Eye (tissue), 1 donor: ENCODE data around the gene CDK6.
A peak's percentile ranks its signal among the peaks of the same experiment; 100 is the strongest.

ENCODE experiments used
- DNase-seq: peaks from one replicate; pipeline ENCODE4 v3.0.0-alpha.2; 2015

The CDK6 gene

DNA sequence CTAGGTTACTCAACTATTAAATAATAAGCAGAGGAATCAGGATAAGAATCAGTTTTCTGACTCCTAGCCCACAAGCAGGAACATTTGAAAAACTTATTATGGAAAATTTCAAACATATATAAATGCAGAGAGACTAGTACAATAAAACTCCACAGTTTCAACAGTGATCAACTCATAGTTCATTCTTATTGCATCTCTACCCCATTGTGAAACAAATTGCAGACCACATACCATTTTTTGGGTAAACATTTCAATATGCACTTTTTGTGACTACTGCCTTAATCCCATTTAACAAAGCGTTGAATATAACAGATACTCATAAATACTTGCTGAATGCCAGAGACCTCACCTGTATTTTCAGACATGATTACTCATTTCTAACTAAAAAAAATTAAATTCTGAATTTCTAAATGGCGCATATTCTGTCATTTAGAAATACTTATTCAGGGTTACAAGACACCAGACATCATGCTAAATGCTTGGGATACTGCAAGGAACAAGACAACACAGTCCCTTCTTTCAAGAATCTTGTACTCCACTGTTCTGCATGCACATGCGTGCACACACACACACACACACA lies 11.4 kb downstream of the CDK6 start:
- no peak for DNase-seq

DNA sequence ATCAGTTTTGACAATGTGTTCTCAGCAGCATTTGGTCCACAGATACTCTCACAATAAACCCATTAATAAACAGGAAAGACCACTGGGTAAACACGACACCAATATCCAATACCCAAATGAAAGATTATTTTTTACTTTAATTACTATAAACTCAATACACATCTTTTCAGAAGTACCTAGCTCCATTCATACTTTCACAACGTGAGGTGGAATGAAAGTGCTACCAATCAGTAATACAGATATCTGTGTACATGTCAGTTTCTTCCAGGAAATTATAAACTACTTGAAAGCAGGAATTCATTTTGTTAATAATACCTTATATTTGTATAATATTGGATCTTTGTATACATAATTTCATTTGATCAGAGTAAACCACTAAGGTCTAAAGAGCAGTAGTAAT lies 11.9 kb downstream of the CDK6 start:
- no peak for DNase-seq

DNA sequence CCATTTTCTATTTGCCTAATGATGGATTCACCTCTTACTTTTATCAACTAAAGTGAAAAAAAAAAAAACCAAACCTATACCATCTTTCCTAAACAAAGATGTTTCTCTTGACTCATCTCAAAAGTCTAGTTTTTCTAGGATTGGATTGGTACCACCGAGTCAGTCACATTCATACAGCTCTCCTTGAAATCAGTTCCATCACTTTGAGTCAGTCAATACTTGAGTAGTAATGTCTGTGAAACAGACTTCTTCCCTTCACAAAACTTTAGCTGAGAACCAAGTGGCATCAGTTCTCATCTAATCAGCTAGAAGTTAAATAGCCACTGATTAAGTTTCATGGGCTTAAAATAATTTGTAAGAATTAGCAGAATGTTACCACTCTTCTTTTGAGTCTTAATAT lies 13.3 kb downstream of the CDK6 start:
- no peak for DNase-seq

DNA sequence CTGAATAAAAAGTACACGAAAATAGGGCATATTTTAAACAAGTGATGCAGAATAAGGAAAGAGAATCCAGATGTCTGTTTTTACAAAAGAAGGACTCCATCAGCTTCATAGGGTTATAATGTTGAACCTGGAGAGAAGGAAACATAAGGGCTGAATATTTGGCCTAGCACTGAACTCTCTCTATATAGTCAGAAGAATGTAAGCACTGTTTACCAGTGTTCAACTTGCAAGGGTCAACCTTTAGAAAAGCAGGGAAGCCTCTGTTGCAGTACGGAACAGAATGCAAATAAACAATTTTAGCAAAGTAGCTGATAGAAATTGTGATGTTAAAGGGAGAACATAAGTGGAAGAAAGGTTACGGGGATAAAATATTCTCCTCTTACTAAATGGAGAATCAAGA lies 16.2 kb downstream of the CDK6 start:
- DNase-seq, result no peak

DNA sequence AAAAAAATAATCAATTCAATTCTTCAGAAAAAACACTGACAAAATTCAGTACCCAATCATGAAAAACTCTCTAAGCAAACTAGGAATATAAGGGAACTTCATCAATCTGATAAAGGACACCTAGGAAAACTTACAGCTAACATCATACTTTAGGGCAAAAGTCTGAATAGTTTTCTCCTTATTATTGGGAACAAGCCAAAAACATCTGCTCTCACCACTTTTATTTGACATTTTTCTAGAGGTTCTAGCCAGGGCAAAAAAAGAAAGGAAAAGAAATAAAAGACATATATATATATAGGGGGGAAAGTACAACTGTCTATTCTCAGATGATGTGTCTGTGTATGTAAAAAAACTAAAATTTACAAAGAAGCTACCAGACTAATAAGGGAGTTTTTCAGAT lies 19.0 kb downstream of the CDK6 start:
- no peak for DNase-seq

DNA sequence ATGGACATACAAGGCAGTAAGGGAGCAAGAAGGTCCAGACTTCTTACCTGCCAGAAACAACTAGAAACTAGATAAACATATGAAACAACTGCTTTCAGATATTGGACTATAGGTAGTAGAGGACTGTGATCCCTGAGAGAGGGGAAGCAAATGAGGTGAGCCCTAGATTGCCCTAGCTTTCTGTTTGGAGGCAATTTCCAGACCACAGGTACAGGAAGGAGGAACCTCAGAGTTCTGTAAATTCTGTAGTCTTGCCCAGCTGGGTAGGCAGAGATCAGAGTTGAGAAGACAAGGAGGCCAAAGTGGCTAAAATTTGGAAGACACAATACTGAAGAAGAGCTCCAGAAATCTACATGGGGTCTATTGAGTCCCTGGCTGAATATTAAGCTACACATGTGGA lies 21.0 kb downstream of the CDK6 start:
- DNase-seq, result no peak

DNA sequence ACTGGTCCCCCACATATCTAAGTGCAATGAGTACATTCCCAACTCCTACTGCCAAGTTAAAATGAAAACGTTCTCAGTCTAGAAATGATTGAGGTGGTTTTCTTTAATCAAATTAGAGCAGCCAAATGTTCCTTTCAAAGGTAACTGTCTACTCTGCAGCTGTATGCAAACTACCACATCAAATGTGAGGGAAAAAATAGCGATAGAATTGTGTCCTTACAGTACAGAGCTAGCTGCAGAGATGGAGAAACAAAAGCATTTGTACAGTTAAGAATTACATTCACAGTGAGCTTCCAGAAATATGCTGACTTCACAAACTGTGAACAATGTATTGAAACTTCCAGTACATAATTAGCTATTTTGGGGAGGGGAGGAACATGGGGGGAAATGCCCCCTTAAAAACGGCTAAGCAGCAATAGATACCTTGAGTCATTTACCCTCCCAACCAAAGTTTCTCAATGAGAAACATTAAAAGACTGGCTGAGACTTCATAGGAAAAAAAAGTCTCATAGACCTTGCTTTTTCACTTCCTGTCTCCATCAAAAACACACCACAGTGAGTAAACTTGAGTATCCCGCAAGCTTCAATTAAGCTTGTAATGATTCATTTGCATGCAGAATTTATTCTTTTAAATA lies 22.9 kb downstream of the CDK6 start:
- DNase-seq, result no peak

DNA sequence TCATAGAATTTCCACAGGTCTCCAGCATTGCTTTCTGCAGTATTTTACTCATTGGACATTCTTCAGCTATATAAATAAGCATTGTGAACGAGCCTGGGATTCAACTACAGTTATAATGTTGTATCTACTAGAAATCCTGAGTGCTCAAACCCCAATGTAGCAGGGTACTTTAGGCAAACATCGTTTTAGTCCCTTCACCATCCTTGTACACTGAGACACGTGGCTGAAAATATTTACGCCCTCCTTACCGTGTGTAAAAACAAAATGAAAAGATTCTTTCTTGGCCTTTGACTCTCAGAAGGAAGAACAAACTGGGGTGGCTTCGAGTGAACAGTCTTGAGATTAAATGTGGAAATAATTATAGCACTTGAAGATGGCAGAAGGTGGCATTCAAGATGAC lies 25.2 kb downstream of the CDK6 start:
- no peak for DNase-seq

DNA sequence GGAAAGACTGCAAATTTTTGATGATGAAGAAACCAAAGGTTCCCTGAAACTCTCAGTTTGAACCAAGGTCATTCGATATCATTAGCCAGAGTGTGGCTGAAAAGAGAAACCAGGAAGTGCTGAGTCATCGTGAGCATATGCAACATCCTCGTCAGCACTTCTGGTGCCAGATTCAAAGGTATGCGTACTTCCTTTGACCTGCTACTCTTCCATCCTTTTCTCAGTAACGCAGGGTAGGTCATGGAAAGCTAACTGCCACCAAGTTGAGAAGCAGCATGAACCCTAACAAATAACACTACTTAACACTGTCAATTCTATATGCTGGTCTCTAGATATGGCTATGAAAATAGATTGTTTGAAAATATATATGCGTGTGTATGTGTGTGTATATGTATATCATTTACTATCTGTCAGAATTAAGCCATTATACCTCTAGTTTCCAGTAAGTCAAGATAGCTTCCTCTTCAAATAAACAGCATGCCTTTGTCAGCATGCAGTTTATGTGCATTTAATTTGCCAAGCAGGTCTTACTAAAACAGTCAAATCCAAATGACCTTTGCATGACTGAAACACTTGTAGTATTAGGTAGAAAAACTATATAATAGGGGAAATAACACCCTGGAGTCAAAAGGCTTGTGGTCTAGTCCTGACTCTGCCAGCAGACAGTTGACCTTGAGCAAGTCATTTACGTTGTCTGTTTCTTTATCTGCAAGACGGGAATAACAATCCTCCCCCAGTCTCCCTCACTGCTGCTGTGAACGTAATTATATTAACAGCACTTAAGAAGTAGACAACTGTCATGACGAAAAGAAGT lies 26.4 kb downstream of the CDK6 start:
- DNase-seq, result peak; percentile 54

DNA sequence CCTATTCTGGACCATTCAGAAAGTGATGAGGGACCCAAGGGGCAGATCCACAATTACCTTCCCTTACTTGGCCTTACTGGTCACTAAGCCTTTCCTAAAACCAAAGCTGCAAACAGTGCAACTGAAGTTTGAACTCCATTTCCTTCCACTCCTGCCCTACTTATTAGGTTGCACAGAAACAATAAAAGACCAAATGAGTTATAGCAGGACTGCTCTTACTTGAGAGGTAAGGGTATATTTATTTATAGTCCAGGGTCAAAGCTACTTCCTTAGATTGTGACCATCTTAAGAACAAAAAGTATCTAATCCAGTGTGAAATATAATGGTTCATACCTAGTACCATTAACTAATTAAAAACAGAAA lies 27.0 kb downstream of the CDK6 start:
- no peak for DNase-seq

DNA sequence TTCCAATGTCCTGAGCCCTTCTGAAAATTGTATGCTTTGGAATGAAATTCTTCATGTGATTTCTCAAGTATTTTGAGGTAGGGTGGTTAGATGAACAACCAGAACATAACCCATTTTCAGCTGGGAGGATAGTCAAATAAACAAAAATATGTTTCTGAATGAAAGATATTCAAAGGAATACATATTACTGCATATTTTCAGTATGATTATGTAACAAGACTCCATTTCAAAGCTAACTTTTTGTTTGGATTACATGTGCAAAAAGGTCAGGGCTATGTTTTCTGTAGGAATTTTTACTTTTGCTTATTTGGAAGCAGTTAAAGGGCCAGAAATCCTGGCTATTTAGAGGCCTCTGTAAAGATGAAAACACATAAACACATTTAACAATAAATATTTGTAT lies 27.7 kb downstream of the CDK6 start:
- no peak for DNase-seq

DNA sequence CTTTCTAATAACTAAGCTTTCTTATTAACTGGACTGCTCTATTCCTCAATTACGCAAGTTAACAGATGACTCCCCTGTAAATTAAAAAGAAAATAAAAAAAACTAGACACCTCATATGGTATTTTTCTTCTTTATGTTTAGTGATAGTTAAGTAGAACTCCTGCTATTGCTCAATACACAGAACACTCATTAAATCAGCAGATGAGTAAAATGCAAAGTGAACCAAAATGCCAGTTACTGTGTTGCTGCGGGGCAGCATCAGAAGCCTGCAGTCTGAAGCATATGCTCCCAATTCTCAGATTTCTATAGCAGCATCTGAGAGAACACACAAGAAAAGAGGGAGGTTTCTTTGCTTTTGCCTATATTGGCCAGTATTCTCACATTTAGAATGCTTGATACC lies 28.4 kb downstream of the CDK6 start:
- no peak for DNase-seq

DNA sequence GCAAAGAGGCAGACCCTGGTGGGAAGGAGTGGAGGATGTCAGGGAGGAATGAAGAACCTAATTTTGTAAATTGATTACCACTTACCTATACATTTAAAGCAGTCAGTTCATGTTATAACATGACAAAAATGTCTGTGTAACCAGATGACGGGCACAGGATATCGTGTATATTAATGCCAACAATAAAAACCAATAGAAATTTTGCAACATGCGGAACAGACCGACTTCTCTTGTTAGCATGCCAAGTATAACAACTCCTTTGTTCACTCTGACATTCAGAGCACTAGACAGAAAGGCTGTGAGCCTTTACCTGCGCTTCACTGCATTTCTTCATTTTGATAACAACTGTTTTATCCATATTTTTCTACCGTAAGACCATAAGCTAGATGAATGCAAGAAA lies 29.9 kb downstream of the CDK6 start:
- DNase-seq, result no peak

DNA sequence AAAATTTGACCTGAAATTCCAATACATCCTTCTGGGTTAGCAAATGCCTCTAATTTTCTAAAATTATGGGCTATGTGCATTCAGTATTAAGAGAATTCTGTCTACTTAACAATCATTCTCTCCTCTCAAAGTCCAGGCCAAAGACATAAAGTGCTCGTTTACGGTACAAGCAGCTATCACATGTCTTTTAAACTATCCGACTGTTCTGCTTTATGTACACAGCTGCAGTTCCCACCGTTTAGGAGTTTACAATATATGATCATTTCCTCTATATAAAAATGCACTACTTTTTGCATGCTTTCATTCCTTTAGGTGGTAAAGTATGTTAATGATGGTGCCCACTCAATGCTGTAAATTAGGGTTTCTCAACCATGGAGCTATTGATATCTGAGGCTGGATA lies 34.0 kb downstream of the CDK6 start:
- no peak for DNase-seq

DNA sequence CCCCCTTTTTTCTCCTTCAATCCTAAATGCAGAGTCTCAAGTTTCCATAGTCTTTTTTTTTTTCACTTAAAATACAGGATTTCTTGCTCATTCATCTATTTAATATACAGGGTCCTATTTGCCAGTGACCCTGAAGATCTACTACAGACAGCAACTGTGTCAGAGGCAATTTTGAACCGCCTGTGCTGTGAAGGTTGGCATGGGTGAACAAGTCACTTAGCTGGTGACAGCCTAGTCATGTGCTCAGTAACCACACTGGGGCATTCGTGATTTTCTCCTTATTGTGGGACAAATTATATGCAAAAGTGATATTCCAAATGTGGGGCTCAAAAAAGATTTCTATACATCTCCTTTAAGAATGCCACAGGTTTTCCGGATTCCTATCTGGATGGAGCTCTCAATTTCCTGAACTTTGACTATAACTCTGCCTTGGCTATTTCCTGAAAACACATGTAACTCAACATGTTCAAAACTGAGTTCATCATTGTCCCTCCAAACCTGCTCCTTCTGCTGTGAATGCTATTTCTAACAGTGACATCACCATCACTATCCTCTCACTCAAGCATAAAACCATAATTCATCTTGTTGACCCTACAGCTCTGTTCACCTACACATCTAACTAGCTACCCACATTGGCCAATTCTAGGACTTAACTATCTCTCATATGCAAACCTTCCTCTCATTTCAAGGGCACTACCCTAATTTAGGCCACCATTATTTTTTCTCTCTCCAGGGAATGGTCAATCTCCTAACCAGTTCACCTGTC lies 36.7 kb downstream of the CDK6 start:
- no peak for DNase-seq

DNA sequence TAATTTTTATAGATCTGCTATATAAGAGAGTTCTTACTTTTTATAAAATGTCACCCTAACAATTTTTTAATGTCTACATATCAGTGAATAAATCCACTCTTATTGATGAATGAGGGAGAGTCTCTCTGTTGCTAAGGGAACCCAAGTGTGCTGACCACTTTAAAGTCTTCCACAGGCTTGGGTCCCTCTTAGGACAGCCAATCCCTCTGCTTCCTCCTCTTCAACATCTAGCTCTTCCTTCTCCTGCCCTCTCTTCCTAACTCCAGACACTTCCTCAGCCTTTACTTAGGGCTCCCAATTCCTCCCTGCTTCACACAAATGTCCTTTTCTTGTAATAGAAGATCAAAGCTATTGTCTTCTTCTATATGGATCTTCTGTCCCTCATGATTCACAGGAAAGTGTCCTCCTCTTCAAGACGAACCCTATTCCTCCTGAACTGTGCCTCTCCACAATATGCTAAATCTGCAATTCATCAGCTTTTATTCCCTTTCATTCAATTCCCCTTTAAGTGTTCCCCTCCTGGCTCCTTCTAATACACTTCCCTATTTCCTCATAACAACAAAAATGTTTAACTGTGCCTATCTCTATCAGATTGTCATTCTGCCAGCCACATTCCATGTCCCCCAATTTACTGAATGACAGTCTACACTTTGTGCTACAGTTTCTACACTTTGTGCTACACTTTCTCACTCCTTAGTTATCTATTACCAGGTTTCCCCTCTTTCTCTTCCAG lies 37.7 kb downstream of the CDK6 start:
- no peak for DNase-seq

DNA sequence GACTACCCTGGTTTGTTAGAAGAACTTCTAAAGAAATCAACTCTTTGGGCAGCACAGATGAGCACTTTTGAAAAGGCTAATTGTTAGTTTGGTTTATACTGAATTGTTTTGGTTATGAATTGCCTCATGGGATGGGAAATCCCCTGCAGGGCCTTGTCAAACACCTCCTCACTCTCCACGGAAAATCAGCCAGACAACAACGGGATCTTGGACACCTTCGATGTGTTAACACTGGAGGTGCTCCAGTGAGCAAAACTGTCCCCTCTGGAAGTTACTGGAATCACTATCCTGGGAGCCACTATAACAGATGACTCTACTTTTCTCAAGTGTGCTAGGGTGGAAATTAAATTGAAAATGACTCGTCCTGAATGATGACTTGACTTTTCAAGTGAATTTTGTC lies 38.7 kb downstream of the CDK6 start:
- DNase-seq, result no peak

DNA sequence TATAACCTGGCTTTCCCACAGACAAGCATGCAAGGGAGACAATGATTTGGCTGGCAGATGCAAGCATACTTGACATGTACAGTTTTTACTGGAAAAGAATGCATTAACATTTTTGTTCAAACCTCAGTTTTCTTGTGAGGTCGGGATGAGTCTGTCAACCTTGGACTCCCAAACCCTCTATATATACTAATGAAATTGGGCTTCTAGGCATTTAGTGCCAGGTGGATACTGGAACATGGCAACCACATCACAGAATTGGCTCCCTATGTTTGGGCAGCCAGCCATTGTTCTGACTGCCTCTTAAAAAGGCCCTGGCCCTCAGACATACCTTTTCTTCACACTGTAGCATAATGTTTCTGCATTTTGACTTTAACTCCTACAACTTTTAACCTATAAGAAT lies 39.1 kb downstream of the CDK6 start:
- DNase-seq, result no peak

DNA sequence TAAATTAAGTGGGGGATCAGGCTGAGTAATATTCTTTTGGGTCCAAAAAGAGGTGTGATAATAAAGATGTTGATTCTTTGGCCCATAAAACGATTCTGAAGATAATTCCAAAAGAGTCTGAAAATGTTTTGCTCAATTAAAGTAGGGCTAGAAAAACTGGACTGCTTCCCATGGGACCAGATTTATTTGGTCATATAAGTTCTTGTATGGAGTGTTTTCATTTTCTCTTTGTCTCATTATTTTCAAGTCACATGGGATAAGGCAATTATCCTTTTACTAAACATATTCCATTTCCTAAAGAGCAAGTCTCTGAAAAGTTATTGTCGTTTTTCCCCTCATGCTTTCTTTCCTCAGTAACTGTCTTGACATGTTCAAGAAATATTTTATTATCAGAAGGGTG lies 41.5 kb downstream of the CDK6 start:
- DNase-seq, result no peak

DNA sequence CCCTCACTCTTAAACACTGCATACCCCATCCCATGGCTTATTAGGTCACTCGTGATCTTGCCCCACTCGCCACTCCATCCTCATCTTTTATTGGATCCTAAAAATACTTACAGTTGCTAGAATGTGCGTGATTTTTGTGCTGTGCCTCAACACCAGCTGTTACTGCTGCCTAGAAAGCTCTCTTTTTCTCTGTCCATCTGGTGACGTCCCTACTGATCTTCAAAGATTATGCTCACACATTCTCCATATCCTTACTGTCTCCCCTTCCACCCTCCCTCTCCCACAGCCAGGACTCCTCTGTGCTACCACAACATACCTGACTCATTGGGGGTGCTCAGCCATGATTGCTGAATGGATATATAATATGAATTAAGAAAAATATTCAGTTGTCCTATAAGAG lies 42.0 kb downstream of the CDK6 start:
- no peak for DNase-seq

DNA sequence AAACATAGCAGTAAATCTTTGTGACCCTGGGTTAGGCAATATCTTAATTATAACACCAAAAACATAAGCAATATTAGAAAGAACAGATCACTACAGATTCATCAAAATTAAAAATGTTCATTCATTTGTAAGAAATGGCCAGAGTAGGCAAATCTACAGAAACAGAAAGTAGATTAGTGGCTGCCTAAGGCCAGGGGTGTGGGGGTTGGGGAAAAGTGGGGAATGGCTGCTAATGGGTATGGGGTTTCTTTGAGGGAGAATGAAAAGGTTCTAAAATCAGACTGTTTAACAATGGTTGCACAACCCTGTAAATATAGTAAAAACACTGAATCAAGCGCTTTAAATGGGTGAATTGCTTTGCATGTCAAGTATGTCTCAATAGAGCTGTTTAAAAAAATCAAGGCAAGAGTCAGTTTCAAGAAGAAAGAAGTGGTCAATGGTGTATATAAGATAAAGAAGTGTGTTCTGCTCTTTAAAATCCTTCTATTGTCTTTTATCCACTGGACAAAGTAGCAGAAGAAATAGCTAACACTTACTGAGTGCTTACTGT lies 42.6 kb downstream of the CDK6 start:
- no peak for DNase-seq

DNA sequence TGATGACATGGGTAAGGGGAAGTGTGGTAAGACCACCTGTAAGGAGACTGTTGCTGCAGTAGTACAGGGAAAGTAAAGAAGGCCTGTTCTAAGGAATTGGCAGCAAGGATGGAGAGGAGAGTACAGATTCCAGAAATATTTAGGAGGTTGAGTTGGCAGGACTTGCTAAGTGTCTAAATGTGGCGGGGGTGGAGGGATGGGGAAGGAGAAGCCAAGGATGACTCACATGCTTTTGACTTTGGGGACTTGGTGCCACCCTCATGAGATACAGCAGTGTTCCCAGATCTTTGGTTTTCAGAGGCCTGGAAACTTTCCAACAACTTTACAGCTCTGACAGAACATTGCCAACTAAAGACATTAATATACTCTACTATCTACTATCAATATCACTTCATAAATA lies 45.4 kb downstream of the CDK6 start:
- no peak for DNase-seq
